ENCODE results near the gene FBRSL1. TPM values are rescaled to one million over a fixed set of nuclear protein-coding genes. Genes with fewer than 3 reads are reported as not detected.

The FBRSL1 gene
- total RNA-seq, 4 donors from 2014 or later: 13.8 to 31.5 (median 16.1) TPM

GRCh38 chr12:132560614-132561426 is 70.9 kb downstream of the FBRSL1 start:
- Histone ChIP-seq H3K9me3 (no peaks in the 10 kb centered on the region), H3K27me3 (peaks cover 0 to 8% of the 10 kb centered on the region in 2 donors), H3K27ac (no peak overlapping the region), H3K4me1 (peaks cover 0 to 30% (median 15%) of the 10 kb centered on the region in 4 donors), H3K36me3 (peaks cover 0 to 21% (median 0%) of the 10 kb centered on the region in 3 donors), H3K4me3 (peak overlapping the region; percentile 4 to 68 (median 48))
- no peak for DNase-seq (ENCODE audit: low spot score in 2 of 2)
- TF ChIP-seq EP300 (IDR thresholded peaks at IDR 0.05): no peak
- peak; percentile 45 to 65 (median 55) for TF ChIP-seq CTCF (IDR thresholded peaks at IDR 0.05)
- no peak for TF ChIP-seq POLR2A (IDR thresholded peaks at IDR 0.05)
- WGBS, 2 donors: 6 to 7% methylated on average over 22 to 45 of the region's 49 CpGs

Other genes starting within 250 kb of the FBRSL1 start
- gene GALNT9, start 160.6 kb upstream of the FBRSL1 start, total RNA-seq: 1 to 10 TPM in 1 of 4 donors, not detected in 3; 1.6 TPM
- gene LRCOL1, start 120.4 kb downstream of the FBRSL1 start, total RNA-seq: not detected
- gene P2RX2, start 128.6 kb downstream of the FBRSL1 start, total RNA-seq: not detected
- 100 to 1,000 TPM in 1 of 4 donors, 10 to 100 TPM in 3; 32.2 to 133 (median 44.4) TPM for gene POLE, start 197.2 kb downstream of the FBRSL1 start, total RNA-seq
- gene PXMP2, start 197.4 kb downstream of the FBRSL1 start, total RNA-seq: 10 to 100 TPM; 40.8 to 72.5 (median 62.3) TPM
- gene PGAM5, start 220.7 kb downstream of the FBRSL1 start, total RNA-seq: 10 to 100 TPM; 22.9 to 50.7 (median 33.2) TPM